HG03469 (cell line): ENCODE measurements around the gene TMEM208.

ENCODE experiments used
- ATAC-seq: cut with Tn5 transposase; IDR thresholded peaks from one replicate; pipeline ENCODE4 v1.9.1; 2021; ENCODE audit warnings: mild to moderate bottlenecking, moderate library complexity, moderate number of reproducible peaks; ENCODE audit not compliant: unreplicated experiment

Gene TMEM208

GRCh38 chr16:67248401-67249177 is 21.7 kb downstream of the TMEM208 start, which contains the start of gene SLC9A5:
Gene SLC9A5 (plus strand): TSS chr16:67248979. CDS start chr16:67249015, 36 bp downstream.
- ATAC-seq: no peak

- no peak for ATAC-seq
Observed at GRCh38 chr16:67249178-67250044, 22.5 kb downstream of the TMEM208 start.

GRCh38 chr16:67250045-67250327 is 23.1 kb downstream of the TMEM208 start:
- ATAC-seq: no peak

GRCh38 chr16:67252609-67253497 is 25.9 kb downstream of the TMEM208 start:
- no peak for ATAC-seq

GRCh38 chr16:67254801-67255552 is 28.0 kb downstream of the TMEM208 start:
- ATAC-seq: no peak

- no peak for ATAC-seq
Observed at GRCh38 chr16:67255553-67256221, 28.8 kb downstream of the TMEM208 start.

- no peak for ATAC-seq
Observed at GRCh38 chr16:67256701-67257230, 29.8 kb downstream of the TMEM208 start.

- no peak for ATAC-seq
Observed at GRCh38 chr16:67257486-67258160, 30.7 kb downstream of the TMEM208 start.

- ATAC-seq: no peak
Observed at GRCh38 chr16:67258161-67258835, 31.4 kb downstream of the TMEM208 start.

GRCh38 chr16:67259705-67260104 is 32.8 kb downstream of the TMEM208 start:
- ATAC-seq: no peak

GRCh38 chr16:67260426-67261063 is 33.6 kb downstream of the TMEM208 start:
- ATAC-seq: no peak

- no peak for ATAC-seq
Observed at GRCh38 chr16:67263201-67263600, 36.3 kb downstream of the TMEM208 start.

GRCh38 chr16:67264277-67264676 is 37.3 kb downstream of the TMEM208 start:
- ATAC-seq: no peak

GRCh38 chr16:67264866-67265265 is 37.9 kb downstream of the TMEM208 start:
- no peak for ATAC-seq

GRCh38 chr16:67265834-67266233 is 38.9 kb downstream of the TMEM208 start:
- ATAC-seq: no peak

GRCh38 chr16:67268136-67268579 is 41.2 kb downstream of the TMEM208 start:
- ATAC-seq: no peak

GRCh38 chr16:67269766-67270165 is 42.8 kb downstream of the TMEM208 start:
- ATAC-seq: no peak

GRCh38 chr16:67270931-67271338 is 44.0 kb downstream of the TMEM208 start:
- no peak for ATAC-seq
